IMR-90 (cell line): ENCODE measurements around the gene FAM174B. TPM values are rescaled to one million over a fixed set of nuclear protein-coding genes. Genes with fewer than 3 reads are reported as not detected.

Experiments
- ATAC-seq: fragments of 200-7000 bp; cut with Tn5 transposase; 2 replicates; pipeline ENCODE4 v1.9.1; 2020; ENCODE audit warnings: low read depth, mild to moderate bottlenecking, moderate library complexity
- BruUV-seq: library from RNA; stranded (reverse); fragments of 400-500 nt; replicated peaks from 2 replicates; lab custom pipeline; 2021; lab: Mats Ljungman, UMichigan
- CTCF ChIA-PET: fragments of 300-600 bp; formaldehyde crosslinking; extraction: SDS; loops from one replicate; lab custom pipeline; 2021; ENCODE audit warnings: antibody characterized with exemption; lab: Yijun Ruan, JAX
- POLR2A ChIA-PET: fragments of 300-600 bp; sonication (Branson Sonifier 250); formaldehyde crosslinking; loops from one replicate; lab custom pipeline; 2022; ENCODE audit warnings: antibody characterized with exemption; ENCODE audit not compliant: unreplicated experiment; lab: Charles Lee
- DNase-seq: peaks from one replicate; pipeline ENCODE4 v3.0.0; 2013
- H2AFZ ChIP-seq: replicated peaks from 2 replicates; pipeline ENCODE3; 2013; ENCODE audit warnings: low read length, mild to moderate bottlenecking; ENCODE audit not compliant: poor library complexity
- H2AK5ac ChIP-seq: 2 replicates; pipeline ENCODE4 v1.6.1; 2013; ENCODE audit warnings: low read depth, low read length, inconsistent platforms
- H2AK9ac ChIP-seq: replicated peaks from 2 replicates; pipeline ENCODE3; 2013; ENCODE audit warnings: mild to moderate bottlenecking, low read depth, low read length, moderate library complexity; ENCODE audit not compliant: poor library complexity
- H2BK120ac ChIP-seq: 2 replicates; pipeline ENCODE4 v1.6.1; 2013; ENCODE audit warnings: low read depth, low read length, inconsistent platforms
- H2BK15ac ChIP-seq: 3 replicates; pipeline ENCODE4 v1.6.1; 2013; ENCODE audit warnings: low read depth, low read length, inconsistent platforms
- H2BK20ac ChIP-seq: 2 replicates; pipeline ENCODE4 v1.6.1; 2013; ENCODE audit warnings: low read depth, mild to moderate bottlenecking, inconsistent platforms, low read length, moderate library complexity
- H2BK5ac ChIP-seq: 2 replicates; pipeline ENCODE4 v1.6.1; 2013; ENCODE audit warnings: mild to moderate bottlenecking, low read depth, low read length, inconsistent platforms; ENCODE audit not compliant: poor library complexity, severe bottlenecking
- H3K14ac ChIP-seq: replicated peaks from 2 replicates; pipeline ENCODE4 v1.6.1; 2013; ENCODE audit warnings: low read depth, low read length, inconsistent platforms
- H3K18ac ChIP-seq: 2 replicates; pipeline ENCODE4 v1.6.1; 2013; ENCODE audit warnings: low read depth, low read length, control low read depth
- H3K23ac ChIP-seq: 2 replicates; pipeline ENCODE4 v1.6.1; 2013; ENCODE audit warnings: low read depth, low read length, inconsistent platforms
- H3K27ac ChIP-seq: 2 replicates; pipeline ENCODE4 v1.5.1; 2013; ENCODE audit warnings: mild to moderate bottlenecking, control low read depth, low read length; ENCODE audit not compliant: insufficient read depth
- H3K27me3 ChIP-seq: 2 replicates; pipeline ENCODE4 v1.6.1; 2013; ENCODE audit warnings: low read length; ENCODE audit not compliant: control insufficient read depth, insufficient read depth
- H3K36me3 ChIP-seq: 2 replicates; pipeline ENCODE4 v1.6.1; 2013; ENCODE audit warnings: low read length, mixed read lengths; ENCODE audit not compliant: control insufficient read depth, insufficient read depth
- H3K4ac ChIP-seq: 2 replicates; pipeline ENCODE4 v1.6.1; 2013; ENCODE audit warnings: low read depth, low read length, inconsistent platforms
- H3K4me1 ChIP-seq: 2 replicates; pipeline ENCODE4 v1.6.1; 2013; ENCODE audit warnings: low read length, mixed read lengths; ENCODE audit not compliant: control insufficient read depth, insufficient read depth
- H3K4me2 ChIP-seq: 2 replicates; pipeline ENCODE4 v1.6.1; 2013; ENCODE audit warnings: low read depth, mild to moderate bottlenecking, control low read depth, low read length, moderate library complexity
- H3K4me3 ChIP-seq: 2 replicates; pipeline ENCODE4 v1.5.1; 2013; ENCODE audit warnings: low read depth, mild to moderate bottlenecking, control low read depth, low read length, moderate library complexity; ENCODE audit not compliant: insufficient read depth
- H3K56ac ChIP-seq: 2 replicates; pipeline ENCODE4 v1.6.1; 2013; ENCODE audit warnings: low read length, inconsistent platforms; ENCODE audit not compliant: insufficient read depth; ENCODE audit errors: extremely low read depth
- H3K79me1 ChIP-seq, 2 experiments: 2 replicates each; pipeline ENCODE4 v1.6.1; 2013; ENCODE audit warnings: low read length in 2 of 2, inconsistent platforms in 1 of 2, low read depth in 1 of 2
- H3K9ac ChIP-seq: 2 replicates; pipeline ENCODE4 v1.6.1; 2013; ENCODE audit warnings: low read depth, low read length, control low read depth
- H3K9me1 ChIP-seq: 2 replicates; pipeline ENCODE4 v1.6.1; 2013; ENCODE audit warnings: low read length, inconsistent platforms; ENCODE audit not compliant: insufficient read depth
- H3K9me3 ChIP-seq: 2 replicates; pipeline ENCODE4 v1.6.1; 2013; ENCODE audit warnings: low read length; ENCODE audit not compliant: control insufficient read depth, insufficient read depth
- H4K20me1 ChIP-seq: 2 replicates; pipeline ENCODE4 v1.6.1; 2013; ENCODE audit warnings: low read length, inconsistent platforms; ENCODE audit not compliant: insufficient read depth
- H4K5ac ChIP-seq: 2 replicates; pipeline ENCODE4 v1.6.1; 2013; ENCODE audit warnings: mild to moderate bottlenecking, low read depth, low read length, control low read depth
- H4K8ac ChIP-seq, 2 experiments: 2 replicates each; pipeline ENCODE4 v1.6.1; 2013; ENCODE audit warnings: low read depth in 2 of 2, low read length in 2 of 2, control low read depth in 1 of 2, inconsistent platforms in 1 of 2
- H4K91ac ChIP-seq: 2 replicates; pipeline ENCODE4 v1.6.1; 2013; ENCODE audit warnings: low read depth, low read length, inconsistent platforms; ENCODE audit not compliant: insufficient read depth
- MAFK ChIP-seq: IDR thresholded peaks from 2 replicates; pipeline ENCODE4 v1.6.1; 2012; ENCODE audit warnings: low read depth, low read length, improper control_type of control experiment
- RCOR1 ChIP-seq: IDR thresholded peaks from 2 replicates; pipeline ENCODE4 v1.6.1; 2012; ENCODE audit warnings: mild to moderate bottlenecking, low read length, improper control_type of control experiment; ENCODE audit not compliant: insufficient replicate concordance
- WGBS, 2 experiments: methylation state at CpG; one replicate each; pipeline versions ENCODE4 v1.1.5 to v1.1.7; 2013; ENCODE audit warnings: missing lambda C conversion rate in 2 of 2; ENCODE audit not compliant: insufficient read length in 1 of 2; ENCODE audit errors: extremely low coverage in 2 of 2; 5-methylcytosine and 5-hydroxymethylcytosine counted together
- dilution Hi-C: fragments of 300-500 bp; cut with HindIII; formaldehyde crosslinking; loops from one replicate; pipeline ENCODE4 v1.14.3; 2018; ENCODE audit warnings: low sequenced_read_pairs; ENCODE audit not compliant: unreplicated experiment
- in situ Hi-C: fragments of 300-500 bp; cut with MboI; formaldehyde crosslinking; loops from 3 replicates; pipeline ENCODE4 v1.14.3; 2019; ENCODE audit warnings: low sequenced_read_pairs, inconsistent platforms, mixed read lengths
- intact Hi-C: fragments of 100-400 bp; cut with micrococcal nuclease; formaldehyde crosslinking; loops from 2 replicates; pipeline ENCODE4 v1.10.0; 2022
- polyA plus RNA-seq, 3 experiments: library from polyadenylated mRNA; depleted of rRNA; stranded (reverse); fragments of >200 nt; gene quantifications; 2 replicates each; pipeline ENCODE4 v1.2.3, GENCODE V29; 2012; ENCODE audit warnings: low replicate concordance in 1 of 3
- total RNA-seq: library from RNA; depleted of rRNA; stranded (reverse); fragments of >200 nt; gene quantifications from 2 replicates; pipeline ENCODE4 v1.2.3, GENCODE V29; 2012

FAM174B gene
- total and polyA plus RNA-seq, 2 of the 4 experiments (the other 2 are of a cell fraction): 0.18 to 0.56 TPM

DNA sequence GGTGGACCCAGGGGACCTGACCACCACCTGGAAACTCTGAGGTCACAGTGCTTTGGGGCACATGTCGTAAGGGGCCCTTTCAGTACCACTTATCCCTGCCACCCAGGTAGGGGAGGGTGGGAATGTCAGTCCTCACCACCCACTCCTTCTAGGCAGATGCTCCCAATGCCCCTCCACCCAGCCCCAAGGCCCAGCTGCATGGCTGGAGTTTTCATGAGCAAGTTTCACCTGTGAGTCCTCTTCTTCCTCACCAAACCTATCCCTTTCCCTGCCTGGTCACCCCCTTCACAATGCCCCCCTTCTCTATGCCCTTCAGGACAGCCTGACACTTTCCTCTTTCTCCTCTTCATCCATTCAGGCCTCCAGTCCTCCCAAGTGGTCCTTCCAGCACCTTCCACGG, 9.8 kb downstream of the FAM174B start:
- Histone ChIP-seq H4K91ac (no peak overlapping the region), H3K56ac (no peak overlapping the region), H3K18ac (no peak overlapping the region), H2AK5ac (no peak overlapping the region), H4K5ac (no peak overlapping the region), H2BK20ac (no peak overlapping the region), H2AK9ac (no peak overlapping the region), H2BK5ac (no peak overlapping the region), H4K20me1 (no peaks in the 10 kb centered on the region), H3K36me3 (no peaks in the 10 kb centered on the region), H3K4ac (no peak overlapping the region), H3K9ac (no peak overlapping the region), H2BK120ac (no peak overlapping the region), H3K9me1 (no peaks in the 10 kb centered on the region), H3K4me2 (no peak overlapping the region), H4K8ac (no peak overlapping the region), H3K4me3 (no peak overlapping the region), H3K14ac (no peak overlapping the region), H3K23ac (no peak overlapping the region), H3K4me1 (no peaks in the 10 kb centered on the region), H3K79me1 (no peaks in the 10 kb centered on the region), H2AFZ (no peak overlapping the region), H2BK15ac (no peak overlapping the region), H3K27ac (no peak overlapping the region), H3K27me3 (no peaks in the 10 kb centered on the region; the same call in 1 of the 2 replicates), H3K9me3 (no peaks in the 10 kb centered on the region)
- in situ Hi-C loops (no loop called here), dilution Hi-C loops (no loop called here), intact Hi-C loops (no loop called here)
- ATAC-seq (no peak), DNase-seq (no peak)
- no TSS peak for BruUV-seq
- ChIA-PET POLR2A (no interaction called here), CTCF (no interaction called here)
- 0% methylated on average over 1 of the region's 2 CpGs; no CpG with 5 or more reads in 1 of the 2 experiments for WGBS, 2 experiments
- TF ChIP-seq RCOR1 (no peak), MAFK (no peak)
